HT-29 (cell line): Measurements from ENCODE around the gene MIEF1. TPM values are rescaled to one million over a fixed set of nuclear protein-coding genes. Genes with fewer than 3 reads are reported as not detected.
A peak's percentile ranks its signal among the peaks of the same experiment; 100 is the strongest.
"Not testable (repeated sequence)": the region's sequence is repeated elsewhere in the genome, so short reads cannot be mapped to it uniquely, and the experiment has no call there.

Experiments used
- DNase-seq: peaks from one replicate; pipeline ENCODE4 v3.0.0-alpha.2; 2015; ENCODE audit warnings: low spot score
- total RNA-seq: library from RNA; depleted of rRNA; stranded (reverse); fragments of >200 nt; shearing (Covaris generic); gene quantifications from 2 replicates; pipeline ENCODE4 v1.2.3, GENCODE V29; 2014

Gene MIEF1
- total RNA-seq, 1 experiment from 2014 or later: 16.9 TPM

DNA sequence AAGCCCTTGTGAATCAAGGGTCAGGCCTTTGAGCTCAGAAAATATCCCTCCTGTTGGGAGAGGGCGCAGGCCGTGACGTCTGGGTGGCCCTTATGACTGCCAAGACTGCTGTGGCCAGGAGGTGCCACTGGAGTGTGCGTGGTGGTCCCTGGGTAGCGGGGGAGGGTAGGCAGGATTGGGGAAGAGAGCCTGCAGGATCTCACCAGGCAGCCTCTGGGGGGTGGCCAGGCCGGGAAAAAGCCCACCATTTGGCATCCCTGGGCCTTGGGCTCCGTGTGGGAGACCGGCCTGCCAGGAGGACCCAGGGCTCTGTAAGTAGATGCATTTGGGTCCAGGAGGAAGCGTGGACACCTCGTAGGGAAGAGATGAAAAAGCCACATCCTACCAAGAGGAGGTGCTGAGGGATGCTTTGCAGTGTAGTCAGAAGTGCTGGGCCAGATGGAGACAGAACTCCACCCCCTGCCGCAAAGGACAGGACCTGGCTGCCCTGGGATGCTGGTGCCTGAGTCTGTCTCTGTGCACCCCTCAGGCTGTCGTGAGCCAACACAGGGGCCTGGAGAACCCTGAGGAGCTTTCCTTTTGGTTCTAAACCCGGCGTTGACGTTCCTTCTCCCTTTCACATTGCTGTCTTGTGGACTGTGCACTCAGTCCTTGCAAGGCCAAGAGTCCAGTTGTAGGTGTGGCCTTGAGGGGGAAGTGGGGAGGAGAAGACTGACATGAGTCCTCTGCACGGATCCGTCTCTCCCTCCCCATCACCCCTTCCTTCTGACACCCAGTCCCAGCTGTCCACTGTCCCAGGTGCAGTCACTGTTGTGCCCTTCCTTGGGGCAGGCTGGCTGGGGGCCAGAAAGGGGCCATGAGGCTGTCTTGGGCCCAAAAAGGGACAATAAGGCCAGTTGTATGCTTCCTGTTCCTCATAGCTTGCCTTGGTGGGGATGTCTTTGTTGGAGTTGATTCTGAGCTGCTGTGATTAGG lies 12.7 kb upstream of the MIEF1 start:
- no peak for DNase-seq

- peak; percentile 59 for DNase-seq
These were observed 11.8 kb upstream of the MIEF1 start for GRCh38 chr22:39490135-39490798.

DNA sequence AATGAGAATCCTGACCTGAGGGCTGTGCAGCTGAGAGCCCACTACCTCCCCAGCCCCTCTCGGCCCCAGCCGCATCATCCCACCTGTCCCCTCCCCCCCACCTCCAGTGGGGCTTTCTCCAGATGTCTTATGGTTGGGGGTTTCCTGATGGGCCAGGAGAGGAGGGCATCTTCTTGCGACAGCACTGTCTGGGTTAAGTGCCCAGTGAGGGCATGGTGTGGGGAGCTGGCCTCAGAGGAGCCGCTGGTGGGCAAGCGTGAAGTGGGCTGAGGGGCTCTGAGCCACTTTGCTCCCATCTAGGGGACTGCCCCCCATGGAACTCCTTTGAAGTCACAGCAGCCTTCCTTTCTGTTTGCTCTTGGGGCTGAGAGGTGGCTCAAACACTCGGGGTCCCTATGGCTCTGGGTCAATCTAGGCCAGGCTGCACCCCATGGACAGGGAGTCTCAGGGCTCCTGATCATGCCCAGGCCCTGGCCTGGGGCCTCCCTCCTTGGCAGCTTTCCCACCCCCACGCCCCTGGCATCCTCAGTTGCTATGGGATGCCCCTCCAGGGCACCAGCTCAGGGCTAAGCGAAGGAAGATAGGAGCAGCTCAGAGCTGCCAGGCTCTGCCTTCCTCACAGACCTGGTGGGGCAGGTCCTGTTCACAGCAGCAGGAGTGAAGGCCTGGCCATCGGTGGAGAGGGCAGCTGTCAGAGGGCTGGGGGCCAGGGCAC lies 11.0 kb upstream of the MIEF1 start:
- no peak for DNase-seq

DNA sequence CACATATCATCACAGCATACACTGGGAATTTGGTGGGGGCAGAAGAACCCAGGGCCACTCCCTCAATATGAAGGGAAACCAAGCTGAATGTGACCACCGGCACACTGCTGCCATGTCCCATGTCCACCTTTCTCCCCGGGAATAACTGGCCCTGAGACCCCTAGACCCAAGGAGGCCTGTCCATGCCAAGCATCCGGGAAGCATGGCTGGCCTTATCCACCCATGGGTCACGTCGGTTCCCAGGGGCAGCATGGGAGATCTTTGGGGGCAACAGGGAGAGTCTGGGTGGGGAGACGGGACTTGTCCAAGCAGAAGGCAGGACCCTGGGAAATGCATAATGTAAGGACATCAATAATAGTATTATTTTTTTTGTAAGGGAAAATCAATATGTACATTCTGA lies 10.4 kb upstream of the MIEF1 start:
- no peak for DNase-seq

- no peak for DNase-seq
These were observed 9.9 kb upstream of the MIEF1 start for GRCh38 chr22:39492186-39492585.

GRCh38 chr22:39493759-39494158 lies 8.3 kb upstream of the MIEF1 start:
- DNase-seq: no peak

DNA sequence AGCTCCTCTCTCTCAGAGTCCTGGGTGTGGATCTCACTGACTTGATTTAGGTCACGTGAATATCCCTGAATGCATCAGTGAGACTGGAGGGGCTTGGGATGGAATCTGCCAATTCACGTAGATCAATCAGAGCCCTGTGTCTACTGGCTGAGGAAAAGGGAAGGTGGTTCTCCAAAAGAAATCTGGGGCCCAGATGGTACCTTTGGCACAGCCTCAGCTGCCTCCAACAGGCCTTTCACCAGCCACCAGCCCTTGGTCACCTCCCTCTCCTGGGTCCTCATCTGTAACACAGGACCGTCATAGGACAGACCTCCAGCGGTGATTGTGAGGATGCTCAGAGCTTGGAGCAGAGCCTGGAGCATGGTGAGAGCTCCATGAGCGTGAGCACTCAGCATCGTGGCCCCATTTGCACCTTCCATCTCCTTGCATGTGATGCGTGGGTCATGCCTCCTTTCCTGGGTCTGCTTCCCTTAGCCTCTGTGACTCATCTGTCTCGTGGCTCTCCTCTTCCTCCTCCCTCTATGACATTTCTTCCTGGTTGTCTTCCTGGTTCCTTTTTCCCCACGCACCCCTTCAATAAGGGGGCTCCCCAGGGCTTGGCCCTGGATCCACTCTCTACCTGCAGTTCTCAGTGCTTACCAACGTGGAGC lies 7.5 kb upstream of the MIEF1 start:
- no peak for DNase-seq

DNA sequence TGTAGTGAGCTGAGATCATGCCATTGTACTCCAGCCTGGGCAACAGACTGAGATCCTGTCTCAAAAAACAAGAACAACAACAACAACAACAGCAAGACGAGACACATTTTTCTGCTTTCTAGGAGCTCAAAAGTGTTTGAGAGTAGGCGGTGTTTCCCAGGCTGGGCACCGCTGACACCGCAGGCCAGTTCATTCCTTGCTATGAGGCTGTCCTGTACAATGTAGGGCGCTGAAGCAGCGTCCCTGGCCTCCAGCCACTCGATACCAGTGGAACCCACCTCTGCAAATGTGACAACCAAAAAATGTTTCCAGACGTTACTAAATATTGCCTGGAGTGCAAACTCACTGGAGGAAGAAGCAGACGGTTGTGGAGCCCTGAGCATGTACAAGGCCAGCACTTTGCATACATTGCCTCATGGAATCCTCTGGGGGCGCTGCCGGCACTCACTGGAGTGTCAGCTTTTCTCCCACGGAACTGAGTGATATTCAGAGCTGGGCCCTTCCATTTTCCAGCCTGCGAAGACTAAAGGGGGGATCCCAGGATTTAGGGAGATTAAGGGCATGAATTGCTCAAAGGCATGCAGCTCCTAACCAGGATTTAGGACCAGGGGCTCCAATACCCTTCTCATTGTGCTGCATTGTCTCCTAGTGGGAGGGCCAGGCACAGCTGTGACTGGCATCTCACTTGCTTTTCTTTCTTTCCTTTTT lies 5.8 kb upstream of the MIEF1 start:
- peak; percentile 53 for DNase-seq

GRCh38 chr22:39497429-39497828 lies 4.7 kb upstream of the MIEF1 start:
- DNase-seq: no peak

DNA sequence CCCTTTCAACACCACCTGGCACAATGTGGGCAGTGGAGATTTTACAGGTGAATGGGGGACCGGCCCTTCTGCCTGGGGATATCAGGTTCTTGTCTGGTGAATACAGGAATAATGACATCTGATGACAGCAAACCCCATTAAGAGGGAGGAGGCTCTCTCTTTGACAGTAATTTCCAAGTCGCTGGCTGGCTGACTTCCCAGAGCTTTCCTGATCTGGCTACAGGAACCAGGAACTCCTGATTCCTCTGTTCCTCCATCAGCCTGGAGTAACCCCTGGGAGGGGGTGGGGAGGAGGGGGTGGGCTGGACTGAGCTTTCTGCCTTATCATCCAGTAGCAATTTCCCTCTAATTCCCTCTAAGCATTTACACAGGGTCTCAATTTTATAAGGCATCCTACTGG lies 3.7 kb upstream of the MIEF1 start:
- DNase-seq: no peak

GRCh38 chr22:39498802-39499201 lies 3.3 kb upstream of the MIEF1 start:
- DNase-seq: no peak

GRCh38 chr22:39500101-39500500 lies 2.0 kb upstream of the MIEF1 start:
- no peak for DNase-seq

- DNase-seq: no peak
These were observed 414 bp upstream of the MIEF1 start for GRCh38 chr22:39501644-39502108.

GRCh38 chr22:39502789-39503409 lies 809 bp downstream of the MIEF1 start:
- DNase-seq: no peak

GRCh38 chr22:39503630-39504029 lies 1.5 kb downstream of the MIEF1 start:
- no peak for DNase-seq

GRCh38 chr22:39504071-39504470 lies 2.0 kb downstream of the MIEF1 start:
- no peak for DNase-seq

GRCh38 chr22:39507021-39507420 lies 4.9 kb downstream of the MIEF1 start:
- not testable (repeated sequence) for DNase-seq

GRCh38 chr22:39508393-39508792 lies 6.3 kb downstream of the MIEF1 start:
- no peak for DNase-seq

DNA sequence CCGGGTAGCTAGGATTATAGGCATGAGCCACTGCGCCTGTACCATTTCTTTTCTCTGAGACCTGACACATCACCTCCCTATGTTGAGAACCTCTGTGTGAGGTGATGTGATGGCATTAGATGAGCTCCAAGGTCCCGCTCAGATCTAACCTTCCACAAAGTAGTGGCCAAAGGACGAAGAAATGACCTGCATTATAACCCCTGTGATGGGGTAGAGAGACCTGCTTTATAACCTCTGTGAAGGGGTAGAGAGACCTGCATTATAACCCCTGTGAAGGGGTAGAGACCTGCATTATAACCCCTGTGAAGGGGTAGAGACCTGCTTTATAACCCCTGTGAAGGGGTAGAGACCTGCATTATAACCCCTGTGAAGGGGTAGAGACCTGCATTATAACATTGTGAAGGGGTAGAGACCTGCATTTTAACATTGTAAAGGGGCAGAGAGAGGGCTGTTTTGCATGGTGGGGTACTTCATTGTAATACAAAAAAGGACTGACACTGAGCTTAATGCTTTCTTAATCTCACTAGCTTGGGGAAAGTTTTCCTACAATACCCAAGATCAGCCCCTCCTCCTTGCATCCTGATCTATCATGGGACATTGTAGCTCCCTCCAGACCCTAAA lies 8.5 kb downstream of the MIEF1 start:
- DNase-seq: no peak

DNA sequence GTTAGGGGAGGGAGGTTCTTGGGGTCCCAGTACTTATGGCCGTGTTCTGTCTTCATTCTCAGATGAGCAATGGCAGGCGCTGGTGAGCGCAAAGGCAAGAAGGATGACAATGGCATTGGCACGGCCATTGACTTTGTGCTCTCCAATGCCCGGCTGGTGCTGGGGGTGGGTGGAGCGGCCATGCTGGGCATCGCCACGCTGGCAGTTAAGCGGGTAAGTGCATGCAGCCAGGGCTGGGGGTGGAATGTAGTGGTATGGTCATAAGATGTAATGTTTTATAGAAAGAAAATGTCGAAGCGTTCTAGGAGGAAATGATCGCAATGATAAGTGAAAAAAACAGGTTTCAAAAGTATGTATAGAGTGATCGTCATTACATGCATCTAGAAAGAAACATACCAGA lies 9.1 kb downstream of the MIEF1 start:
- no peak for DNase-seq
